ENCODE results near the gene GGA2.

- no peak for TF ChIP-seq MEIS1 (CRISPR knock-in tag; IDR thresholded peaks at IDR 0.05; ENCODE audit: borderline replicate concordance)
- no peak for TF ChIP-seq CTCF (tag by site-specific recombination; IDR thresholded peaks at IDR 0.05)
- no peak for TF ChIP-seq ZNF404 (tag by site-specific recombination; IDR thresholded peaks at IDR 0.05)
- TF ChIP-seq ZNF549 (tag by site-specific recombination; IDR thresholded peaks at IDR 0.05) = no peak
- TF ChIP-seq ZSCAN5A (tag by site-specific recombination; IDR thresholded peaks at IDR 0.05) = no peak
- TF ChIP-seq SP7 (tag by site-specific recombination; IDR thresholded peaks at IDR 0.05) = 0 out of 2 replicates have a peak, but pooled peaks have one; percentile 15
- TF ChIP-seq TRIM28 (IDR thresholded peaks at IDR 0.05; ENCODE audit: borderline replicate concordance, low read length) = no peak
- TF ChIP-seq ZNF629 (tag by site-specific recombination; IDR thresholded peaks at IDR 0.05) = no peak
- no peak for TF ChIP-seq FEZF1 (tag by site-specific recombination; IDR thresholded peaks at IDR 0.05)
Observed at GRCh38 chr16:23554536-23554935, 44.2 kb upstream of the GGA2 start.

Measured in HEK293 (cell line).